Measurements from ENCODE around the gene B4GAT1. TPM values are rescaled to one million over a fixed set of nuclear protein-coding genes. Genes with fewer than 3 reads are reported as not detected.
A peak's percentile ranks its signal among the peaks of the same experiment; 100 is the strongest.
"Not testable (repeated sequence)": the region's sequence is repeated elsewhere in the genome, so short reads cannot be mapped to it uniquely, and the experiment has no call there.

Gene B4GAT1
- total RNA-seq, 1 donor from 2014 or later: 40.8 TPM

DNA sequence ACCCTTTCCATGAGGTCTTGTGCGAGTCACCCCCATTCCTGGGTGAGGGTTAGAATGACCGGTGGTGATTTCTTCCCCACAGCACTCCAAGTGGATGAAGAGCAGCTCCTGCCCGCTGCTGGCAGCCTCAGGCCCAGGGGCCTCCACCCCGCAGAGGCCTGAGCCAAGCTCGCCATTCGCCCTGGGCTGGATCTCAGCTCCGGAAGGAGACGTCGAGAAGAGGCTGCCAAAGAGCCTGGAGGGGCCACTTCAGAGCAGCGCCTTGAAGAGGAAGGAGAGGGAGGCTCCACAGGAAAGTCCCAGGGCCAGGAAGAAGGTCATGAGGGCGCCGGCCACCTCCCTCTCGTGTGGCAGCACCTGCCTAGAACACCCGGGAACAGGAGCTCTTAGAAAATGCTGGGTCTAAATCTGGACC lies 15.8 kb upstream of the B4GAT1 start:
- DNase-seq: no peak

DNA sequence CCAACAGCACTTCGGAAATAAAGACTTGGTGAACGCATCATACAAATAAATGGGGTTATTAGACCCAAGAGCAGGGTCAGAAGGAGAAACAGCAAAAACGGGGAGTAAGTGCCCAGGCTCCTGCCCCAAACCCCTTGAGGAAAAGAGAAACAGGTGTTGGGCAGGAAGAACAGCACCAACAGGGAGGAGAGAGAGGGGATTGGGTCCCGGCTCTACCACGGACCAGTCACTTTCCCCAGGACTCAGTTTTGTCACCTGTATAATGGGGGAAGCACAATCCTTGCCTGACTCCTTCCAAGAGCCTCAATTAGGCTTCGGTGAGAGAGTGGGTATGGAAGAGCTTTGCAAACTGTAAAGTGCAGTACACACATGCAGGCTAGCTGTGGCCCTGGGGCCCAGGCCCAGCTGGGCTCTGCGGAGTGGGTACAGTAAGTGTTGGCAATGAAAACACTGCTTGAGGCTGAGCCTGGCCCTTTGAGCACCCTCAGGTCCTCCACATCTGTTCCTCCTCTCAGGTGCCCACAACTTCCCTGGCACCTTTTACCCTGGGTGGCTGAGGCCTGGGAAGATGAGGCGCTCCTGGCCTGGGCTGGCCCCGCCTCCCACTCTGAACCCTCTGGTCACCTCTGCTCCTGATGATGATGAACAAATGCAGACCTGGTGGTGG lies 15.2 kb upstream of the B4GAT1 start:
- DNase-seq: no peak

DNA sequence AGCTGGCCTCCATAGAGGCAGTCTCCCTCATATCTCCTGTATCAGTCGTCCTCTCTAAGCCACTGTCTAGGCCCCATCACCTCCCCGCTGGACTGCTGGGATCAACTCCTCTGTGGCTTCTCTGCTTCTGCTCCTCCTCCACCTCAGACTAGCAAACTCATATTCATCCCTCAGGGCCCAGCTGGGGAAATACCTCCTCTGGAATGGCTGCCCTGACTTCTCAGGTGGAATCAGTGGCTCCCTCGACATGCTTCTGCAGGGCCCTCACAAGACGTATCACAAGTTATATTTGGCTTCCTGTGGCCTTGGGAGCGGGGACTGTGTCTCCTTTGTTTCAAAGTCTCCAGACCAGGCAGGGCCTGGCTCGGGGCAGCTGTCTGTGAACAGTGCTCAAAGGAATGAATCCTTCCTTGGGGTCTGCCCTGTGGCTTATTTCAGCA lies 14.1 kb upstream of the B4GAT1 start:
- no peak for DNase-seq

DNA sequence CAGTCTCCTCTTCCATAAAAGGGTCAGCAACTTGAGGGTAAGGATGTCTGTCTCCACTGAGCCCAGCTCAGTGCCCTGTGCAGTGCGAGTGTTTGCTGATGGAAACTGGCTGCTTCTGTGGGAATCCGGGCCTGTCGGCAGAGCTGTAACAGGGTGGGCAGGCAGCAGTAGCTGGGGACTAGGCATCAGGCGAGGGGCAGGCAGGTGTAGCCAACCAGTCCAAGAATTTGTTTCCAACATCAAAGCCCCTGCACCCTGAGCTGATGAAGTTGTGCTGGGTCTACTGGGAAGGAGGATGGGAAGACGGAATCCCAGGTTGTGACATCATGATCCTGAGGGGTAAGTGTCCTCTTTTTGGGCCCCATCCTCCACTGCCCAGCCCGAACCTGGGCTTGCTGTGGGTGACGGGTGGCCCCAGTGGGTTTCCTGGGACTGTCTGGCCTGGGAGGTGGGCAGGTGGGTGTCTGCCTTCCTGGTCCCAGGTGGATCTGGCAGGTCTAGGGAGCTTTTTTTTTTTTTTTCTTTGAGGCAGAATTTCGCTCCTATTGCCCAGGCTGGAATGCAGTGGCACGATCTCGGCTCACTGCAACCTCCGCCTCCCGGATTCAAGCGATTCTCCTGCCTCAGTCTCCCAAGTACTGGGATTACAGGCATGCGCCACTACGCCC lies 13.1 kb upstream of the B4GAT1 start:
- DNase-seq: no peak

DNA sequence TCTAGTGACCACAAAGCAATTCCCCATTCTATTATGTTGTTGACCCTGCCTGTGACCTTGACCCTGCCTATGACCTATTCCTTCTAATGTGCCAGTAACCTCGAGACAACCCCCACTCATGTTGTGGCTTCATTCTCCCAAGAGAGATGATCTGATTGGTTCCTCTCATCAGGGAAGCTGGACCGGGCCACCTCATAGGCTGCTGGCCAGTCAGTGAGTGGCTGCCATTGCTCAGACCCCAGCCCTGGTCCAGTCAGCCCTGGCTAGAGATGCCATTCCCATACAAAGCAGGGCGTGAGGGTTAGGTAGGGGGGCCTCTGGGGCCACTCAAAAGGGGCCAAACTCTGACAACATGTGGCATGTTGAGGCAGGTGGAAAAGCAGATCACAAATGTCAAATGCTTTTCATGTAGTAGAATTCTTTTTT lies 12.2 kb upstream of the B4GAT1 start:
- no peak for DNase-seq

DNA sequence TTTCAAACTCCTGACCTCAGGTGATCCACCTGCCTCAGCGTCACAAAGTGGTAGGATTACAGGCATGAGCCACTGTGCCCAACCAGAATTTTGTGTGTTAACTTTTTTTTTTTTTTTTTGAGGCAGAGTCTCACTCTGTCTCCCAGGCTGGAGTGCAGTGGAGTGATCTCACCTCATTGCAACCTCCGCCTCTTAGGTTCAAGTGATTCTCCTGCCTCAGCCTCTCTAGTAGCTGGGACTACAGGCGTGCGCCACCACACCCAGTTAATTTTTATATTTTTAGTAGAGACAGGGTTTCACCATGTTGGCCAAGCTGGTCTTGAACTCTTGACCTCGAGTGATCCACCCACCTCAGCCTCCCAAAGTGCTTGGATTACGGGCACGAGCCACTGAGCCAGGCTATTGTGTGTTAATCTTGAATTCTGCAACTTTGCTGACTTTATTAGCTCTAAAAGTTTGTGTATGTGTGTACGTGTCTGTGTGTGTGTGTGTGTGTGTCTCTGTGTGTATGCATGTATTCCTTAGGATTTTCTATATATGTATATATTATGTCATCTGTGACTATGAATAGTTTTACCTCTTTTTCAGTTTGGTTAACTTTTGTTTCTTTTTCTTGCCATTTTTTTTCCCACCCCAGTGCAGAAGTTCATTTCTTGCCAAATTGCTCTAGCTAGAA lies 3.3 kb upstream of the B4GAT1 start:
- not testable (repeated sequence) for DNase-seq

DNA sequence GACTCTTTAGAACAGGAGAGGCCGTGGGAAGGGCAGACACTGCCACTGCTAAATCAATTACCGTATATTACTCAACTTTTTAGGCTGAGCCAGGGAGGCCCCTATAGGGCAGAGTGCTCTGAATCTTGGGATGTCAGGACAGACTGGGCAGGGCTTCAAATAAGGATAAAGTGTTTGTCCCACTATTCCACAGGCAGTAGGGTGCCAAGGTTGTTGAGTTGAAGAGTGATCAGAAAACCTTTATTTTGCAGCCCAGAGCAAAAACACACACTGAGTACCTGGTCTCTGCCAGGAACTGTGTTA lies 1.6 kb upstream of the B4GAT1 start:
- no peak for DNase-seq

DNA sequence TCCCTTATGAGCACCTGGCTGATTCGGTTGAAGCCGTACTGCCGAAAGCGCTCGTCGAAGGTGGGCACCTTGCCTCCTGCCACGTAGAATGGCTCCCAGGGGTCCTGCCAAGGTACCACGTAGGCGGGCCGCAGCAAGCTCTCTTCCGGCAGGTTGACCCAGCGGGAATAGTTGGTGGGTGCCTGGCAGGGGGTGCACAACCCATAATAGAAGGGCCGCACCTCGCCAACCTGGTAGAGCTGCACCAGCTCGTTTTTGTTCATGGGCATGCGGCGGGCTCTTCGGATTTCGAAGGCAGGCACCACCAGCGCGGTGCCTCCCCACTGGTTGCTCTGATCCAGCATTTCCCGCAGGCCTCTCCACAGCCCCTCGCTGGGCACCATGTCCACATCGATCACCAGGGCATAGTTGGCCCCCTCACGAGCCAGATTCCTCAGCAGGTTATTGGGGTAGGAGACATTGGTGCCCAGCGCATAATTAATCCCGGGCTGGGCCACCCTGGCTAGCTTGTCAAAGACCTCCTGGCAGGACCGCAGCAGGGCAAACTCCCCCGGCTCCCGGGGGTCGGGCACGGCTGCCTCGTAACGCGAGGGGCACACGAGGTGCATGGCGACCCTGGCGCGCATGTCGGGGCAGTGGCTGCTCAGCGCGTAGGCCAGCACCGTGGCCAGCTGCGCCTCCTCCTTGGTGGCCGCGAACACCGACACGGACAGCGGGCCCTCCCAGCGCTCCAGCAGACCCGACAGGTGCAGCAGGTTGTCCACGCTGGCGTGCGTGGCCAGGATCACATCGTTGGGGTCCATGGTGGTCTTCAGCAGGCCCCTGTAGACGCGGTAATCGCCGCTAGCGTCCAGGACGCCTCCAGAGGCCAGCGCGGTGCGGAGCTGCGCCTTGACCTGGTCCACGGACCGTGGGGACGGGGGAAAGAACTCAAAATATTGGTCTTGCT lies 679 bp downstream of the B4GAT1 start:
- no peak for DNase-seq

DNA sequence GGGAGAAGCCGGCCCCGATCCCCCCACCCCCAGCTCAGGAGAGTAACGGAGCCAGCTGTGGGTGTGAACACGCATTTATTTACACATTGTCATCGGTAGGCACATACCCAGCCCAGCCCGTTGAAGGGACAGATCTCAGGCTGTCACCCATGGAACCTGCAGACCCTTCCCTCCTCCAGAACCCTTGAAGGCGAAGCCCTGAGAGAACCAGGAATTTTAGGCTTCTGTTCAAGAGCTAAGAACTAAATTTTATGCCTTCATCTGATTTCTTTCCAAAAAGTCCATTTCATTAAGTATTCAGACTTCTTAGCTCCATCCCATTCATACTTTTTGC lies 2.1 kb downstream of the B4GAT1 start:
- no peak for DNase-seq

DNA sequence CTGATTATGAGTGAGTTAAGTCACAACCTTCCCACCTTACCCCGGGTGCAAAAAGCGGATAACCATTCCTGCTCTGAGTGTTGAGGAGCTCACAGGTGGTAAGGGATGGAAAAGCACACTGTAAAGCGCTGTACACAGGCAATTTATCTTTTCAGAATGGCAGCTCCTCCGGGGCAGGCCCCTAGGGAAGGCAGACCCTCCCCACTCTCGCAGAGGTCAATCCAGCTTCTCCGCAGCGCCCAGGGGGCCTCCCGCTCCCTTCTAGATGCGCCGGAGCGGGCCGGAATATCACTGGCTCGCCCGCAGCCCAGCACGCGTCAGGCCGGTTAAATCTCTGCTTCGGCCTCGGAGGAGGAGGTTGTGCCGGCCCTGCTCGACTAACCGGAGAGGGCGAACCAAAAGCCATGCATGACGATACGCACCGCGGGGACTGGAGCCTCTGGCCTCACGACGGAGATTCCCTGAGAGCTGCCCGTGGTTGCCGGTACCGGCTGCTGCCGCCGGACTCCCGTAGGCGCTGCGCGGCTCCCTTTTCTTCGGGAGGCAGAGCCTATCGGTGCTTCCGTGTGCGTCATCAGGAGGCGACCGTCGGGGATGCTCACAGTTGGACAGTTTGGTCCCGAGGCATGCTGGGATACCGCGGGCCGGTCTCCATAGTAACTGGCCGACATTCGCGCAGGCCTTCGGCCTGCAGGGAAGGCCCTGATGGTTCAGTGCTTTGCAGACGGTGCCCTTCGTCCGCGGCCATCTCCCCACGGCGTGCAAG lies 2.7 kb downstream of the B4GAT1 start, which contains the start of gene BRMS1:
Gene BRMS1 (minus strand): TSS at position 555 of the 766 bp plus-strand sequence. CDS start 2,870 bp downstream, outside the sequence.
- peak; percentile 99 for DNase-seq

DNA sequence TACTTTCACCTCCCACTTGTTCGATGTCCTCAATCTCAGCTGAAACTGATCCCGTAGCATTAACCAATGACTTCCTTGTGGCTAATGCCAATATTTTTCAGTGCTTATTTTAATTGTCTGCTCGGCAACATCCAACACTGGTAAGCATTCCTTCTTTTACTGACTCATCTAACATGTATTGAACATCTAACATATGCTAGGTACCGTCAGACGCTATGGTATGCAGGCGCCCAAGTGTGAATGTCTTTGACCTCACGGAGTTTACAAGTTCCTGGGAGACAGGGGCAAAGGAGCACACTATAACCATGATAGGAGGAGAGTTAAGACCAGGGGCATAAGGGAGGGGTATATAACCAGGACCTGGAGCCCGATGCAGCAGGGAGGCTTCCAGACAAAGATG lies 4.3 kb downstream of the B4GAT1 start:
- DNase-seq: no peak

DNA sequence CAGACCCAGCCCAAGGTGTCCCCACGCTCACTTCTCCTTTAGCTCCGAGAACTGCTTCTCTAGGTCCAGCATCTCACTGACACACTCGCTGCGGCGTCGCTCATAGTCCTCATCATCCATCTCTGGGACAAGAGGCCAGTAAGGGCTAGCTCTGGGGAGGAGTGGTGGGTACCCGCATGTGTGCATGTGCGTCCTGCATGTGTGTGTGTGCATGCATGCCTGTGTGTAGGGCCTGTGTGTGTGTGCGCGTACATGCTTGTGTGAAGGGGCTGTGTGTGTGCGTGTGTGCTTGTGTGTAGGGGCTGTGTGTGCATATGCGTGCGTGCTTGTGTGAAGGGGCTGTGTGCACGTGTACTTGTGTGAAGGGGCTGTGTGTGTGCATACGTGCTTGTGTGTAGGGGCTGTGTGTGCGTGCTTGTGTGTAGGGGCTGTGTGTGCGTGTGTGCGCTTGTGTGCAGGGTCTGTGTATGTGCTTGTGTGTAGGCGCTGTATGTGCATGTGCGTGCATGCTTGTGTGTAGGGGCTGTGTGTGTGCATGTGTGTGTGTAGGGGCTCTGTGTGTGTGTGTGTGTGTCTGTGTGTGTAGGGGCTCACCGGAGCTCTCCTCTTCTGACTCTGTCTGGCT lies 5.8 kb downstream of the B4GAT1 start:
- no peak for DNase-seq

DNA sequence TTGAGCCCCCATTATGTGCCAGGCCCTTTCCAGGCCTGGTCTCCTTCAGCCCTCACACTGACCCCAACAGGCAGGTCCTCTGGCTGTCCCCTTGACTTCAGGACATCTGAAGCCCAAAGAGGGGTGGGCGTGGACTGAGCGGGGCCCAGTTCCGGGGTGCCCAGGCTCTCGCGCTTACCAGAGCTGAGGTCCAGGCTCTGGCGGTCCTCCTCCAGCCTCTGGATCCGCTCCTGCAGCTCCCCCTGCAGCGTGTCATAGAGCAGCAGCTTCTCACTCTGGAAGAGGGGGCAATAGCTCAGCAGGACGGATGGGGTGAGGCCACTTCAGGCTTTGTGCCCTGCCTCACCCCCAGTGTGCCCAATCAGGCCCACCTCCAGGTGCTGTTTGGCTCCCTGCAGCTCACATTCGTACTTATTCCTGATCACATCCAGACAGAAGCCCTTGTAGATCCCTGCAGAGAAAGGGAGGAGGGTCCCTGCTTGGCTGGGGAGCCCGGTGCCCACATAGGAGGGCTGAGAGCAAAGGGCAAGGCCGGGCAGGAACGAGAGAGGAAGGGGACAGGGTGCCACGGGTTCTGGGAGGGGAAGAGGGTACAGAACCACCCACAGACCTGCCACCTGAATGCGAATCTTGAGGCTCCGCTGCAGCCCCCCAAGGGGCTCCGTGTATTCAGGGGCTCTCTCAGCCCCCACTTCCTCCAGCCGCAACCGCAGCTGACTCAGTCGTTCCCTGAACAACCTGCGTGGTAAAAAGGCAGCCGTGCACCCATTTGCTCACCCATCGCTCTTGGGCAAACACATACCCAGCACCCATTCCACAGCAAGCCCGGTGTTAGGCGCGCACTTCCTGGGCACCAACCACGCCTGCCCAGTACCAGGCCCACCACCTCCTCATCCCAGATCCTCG lies 6.6 kb downstream of the B4GAT1 start:
- DNase-seq: no peak

DNA sequence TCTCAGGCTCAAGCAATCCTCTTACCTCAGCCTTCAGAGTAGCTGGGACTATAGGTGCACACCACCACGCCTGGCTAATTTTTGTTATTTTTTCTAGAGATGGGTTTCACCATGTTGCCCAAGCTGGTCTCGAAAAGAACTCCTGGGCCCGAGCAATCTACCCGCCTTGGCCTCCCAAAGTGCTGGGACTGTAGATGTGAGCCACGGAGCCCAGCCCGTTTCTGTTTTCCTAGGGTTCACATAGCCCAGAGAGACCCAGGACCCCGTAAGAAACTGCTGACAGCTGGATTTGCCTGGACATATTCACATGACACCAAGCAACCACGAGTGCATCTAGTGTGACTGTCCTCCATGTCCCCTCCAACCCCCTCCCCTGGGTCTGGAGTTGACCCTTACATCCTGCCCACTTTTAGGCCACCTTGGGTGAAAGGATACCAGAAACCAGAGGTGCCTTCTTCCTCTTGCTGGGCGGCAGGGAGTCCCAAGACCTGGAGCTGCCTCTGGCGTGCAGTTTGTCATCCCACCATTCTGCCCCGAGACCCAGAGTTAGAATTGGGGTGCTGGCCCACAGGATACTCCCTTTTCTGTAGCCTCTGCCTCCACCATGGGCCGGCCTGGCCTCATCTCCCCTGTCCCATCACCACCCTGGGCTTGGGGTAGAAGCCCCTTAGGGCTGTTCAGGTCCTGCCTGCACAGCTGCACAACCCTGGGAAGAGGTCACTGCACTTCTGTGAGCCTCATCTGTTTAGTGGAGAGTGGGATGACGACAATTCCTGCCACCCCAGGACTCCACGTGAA lies 7.5 kb downstream of the B4GAT1 start:
- no peak for DNase-seq

DNA sequence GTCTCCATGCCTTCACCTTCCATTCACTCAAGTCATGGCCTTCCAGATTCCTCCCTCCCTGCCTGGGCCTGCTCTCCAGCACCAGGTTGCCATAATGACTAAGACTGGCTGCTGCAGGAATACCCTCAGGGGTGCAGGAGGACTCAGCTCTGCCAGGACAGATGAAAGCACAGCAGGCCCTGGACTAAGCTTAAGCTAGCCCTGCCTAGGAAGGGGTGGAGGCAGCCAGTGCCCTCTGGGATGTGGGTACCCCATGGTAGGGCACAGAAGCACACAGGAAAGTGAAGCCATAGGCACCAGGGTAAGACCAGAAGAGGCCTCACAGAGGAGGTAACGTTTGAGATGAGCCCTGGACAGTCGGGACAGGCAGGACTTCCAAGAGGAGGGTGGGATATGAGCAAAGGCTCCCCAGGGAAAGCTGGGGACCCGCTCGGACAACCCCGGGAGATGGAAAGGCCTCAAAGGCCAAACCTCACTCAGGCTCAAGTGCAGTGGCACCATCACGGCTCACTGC lies 8.2 kb downstream of the B4GAT1 start:
- no peak for DNase-seq

DNA sequence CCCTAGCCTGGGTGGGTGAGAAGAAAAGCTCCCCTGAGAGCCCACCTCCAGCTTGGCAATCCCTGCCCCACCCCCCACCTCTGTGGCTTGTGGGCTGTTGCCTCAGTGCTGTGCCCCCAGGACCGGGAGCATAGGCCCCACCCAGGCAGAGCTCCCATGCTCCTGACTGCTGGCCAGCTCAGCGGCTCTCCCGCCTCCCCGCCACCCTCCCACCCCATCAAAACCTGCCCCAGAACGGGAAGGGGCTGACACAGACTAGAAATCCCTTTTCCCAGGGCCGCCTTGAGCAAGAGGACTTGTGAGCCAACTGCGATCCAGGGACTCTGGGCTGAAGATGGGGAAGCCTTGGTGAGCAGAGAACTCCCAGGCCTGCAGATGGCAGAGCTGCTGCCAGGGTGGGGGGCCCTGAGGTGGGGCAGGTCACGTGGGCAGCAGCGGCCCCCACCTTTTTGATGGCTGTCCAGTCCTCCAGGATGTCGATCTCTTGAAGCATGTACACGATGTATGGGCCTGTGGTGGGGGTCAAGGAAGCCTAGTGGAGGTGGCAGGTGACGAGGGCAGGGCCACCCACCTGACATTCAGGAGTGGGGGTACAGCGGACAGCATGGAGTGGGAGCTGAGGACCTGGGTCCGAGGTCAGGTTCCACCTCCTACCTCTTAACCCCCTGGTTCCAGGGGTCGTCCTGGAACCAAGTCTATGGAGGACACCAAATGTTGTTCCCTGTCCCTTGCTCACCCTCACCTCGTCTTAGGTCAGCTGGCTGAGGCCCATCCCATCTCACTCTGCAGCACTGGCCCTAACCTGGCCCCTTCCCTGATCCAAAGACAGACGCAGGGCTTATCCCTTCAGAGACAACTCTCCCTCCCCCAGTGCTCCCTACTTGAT lies 8.9 kb downstream of the B4GAT1 start:
- DNase-seq: no peak

DNA sequence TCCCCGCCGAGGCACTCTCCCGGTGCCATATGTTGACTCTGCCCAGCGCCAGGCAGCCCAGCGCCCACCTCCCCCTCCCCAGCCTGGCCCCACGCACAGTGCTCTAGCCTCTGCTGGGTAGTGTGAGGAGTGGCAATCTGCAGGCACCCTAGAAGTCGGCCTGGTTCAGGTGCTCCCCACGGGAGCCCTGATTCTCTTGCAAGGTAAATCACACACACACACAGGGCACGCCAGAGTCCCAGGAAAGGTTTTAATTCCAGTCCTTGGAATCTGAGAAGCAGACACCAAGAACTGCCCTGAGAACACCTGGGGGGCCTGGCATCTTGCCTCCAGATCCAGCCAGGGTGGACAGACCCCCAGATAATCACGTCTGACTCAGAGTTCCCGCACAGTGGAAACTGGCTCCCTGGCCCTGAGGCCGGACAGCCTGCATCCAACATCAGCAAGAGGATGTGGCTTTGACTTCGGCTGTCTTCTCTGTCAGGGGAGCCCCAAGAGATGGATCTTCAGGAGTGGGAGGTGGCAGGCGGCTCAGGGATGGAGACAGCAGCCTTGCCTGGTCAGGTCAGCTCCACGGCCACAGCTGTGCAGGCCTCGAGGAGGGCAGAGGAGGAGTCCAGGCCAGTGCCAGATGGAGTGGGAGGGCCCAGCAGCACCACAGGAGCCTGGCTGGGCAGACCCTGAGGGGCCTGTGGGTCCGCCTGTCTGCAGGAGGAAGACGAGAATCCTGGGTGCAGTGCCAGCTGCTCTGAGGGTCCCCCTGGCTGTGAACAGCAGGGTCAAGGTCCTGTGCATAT lies 10.1 kb downstream of the B4GAT1 start:
- no peak for DNase-seq
